Lower lobe of right lung (tissue), 2 donors: ENCODE data around the gene SIAH3. TPM values are rescaled to one million over a fixed set of nuclear protein-coding genes. Genes with fewer than 3 reads are reported as not detected.
"Not testable (repeated sequence)": the region's sequence is repeated elsewhere in the genome, so short reads cannot be mapped to it uniquely, and the experiment has no call there.

Source experiments
- ATAC-seq, 2 donors: fragments of 200-7000 bp; cut with Tn5 transposase; one replicate each; pipeline ENCODE4 v1.9.1; 2020 to 2022; ENCODE audit warnings: mild to moderate bottlenecking in 2 of 2, moderate library complexity in 2 of 2
- DNase-seq: peaks from one replicate; pipeline ENCODE4 v3.0.0-alpha.2; 2020
- H3K27ac ChIP-seq: fragments of 200-600 bp; one replicate; pipeline ENCODE4 v1.8.0; 2022
- H3K27me3 ChIP-seq: fragments of 200-600 bp; one replicate; pipeline ENCODE4 v1.8.0; 2022; ENCODE audit warnings: low read depth
- H3K36me3 ChIP-seq: fragments of 200-600 bp; one replicate; pipeline ENCODE4 v1.8.0; 2022; ENCODE audit warnings: mild to moderate bottlenecking
- H3K4me1 ChIP-seq: fragments of 200-600 bp; one replicate; pipeline ENCODE4 v1.8.0; 2022
- H3K4me3 ChIP-seq: fragments of 200-600 bp; one replicate; pipeline ENCODE4 v1.8.0; 2022; ENCODE audit warnings: mild to moderate bottlenecking
- H3K9me3 ChIP-seq: fragments of 200-600 bp; one replicate; pipeline ENCODE4 v1.8.0; 2022
- intact Hi-C: fragments of 100-400 bp; cut with DNase I; formaldehyde crosslinking; loops from one replicate; pipeline ENCODE4 v1.11.0; 2022
- total RNA-seq: library from RNA; stranded (reverse); fragmentation: NEBNext Ultra II Directional; extraction: Animal tissue kit (Norgen Biotek cat#: 25700); gene quantifications from one replicate; pipeline ENCODE4 v1.2.1, GENCODE V29; 2021
- TF ChIP-seq, protein P1 (sequence below): fragments of 200-600 bp; IDR thresholded peaks from one replicate; pipeline ENCODE4 v1.8.0; 2022; ENCODE audit warnings: antibody characterized with exemption, mild to moderate bottlenecking
- donor health status: DM: no; HTN: yes; CAD: no; lungs with severe emphysema.

Gene SIAH3
- total RNA-seq, 1 donor from 2014 or later = 0.06 TPM

DNA sequence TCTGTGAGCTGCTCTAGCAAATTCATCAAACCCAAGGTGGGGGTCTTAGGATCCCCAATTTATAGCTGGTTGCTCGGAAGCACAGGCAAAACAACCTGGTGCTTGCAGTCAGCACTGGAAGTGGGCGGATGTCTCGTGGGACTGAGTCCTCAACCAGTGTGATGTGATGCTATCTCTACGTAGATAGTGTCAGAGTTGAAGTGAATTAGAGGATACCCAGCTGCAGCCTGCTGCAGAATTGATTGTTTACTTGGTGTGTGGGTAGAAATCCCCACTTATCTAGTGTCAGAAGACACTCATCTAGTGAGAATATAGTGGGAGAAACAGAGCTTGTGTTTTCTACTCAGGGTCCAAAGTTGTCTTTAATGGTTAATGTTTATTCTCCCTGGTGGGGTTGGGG lies 86.1 kb downstream of the SIAH3 start:
- Histone ChIP-seq H3K27me3 (no peaks in the 10 kb centered on the region), H3K27ac (no peak overlapping the region), H3K36me3 (no peaks in the 10 kb centered on the region), H3K4me3 (no peak overlapping the region), H3K9me3 (no peaks in the 10 kb centered on the region), H3K4me1 (no peaks in the 10 kb centered on the region)
- intact Hi-C loops = no loop called here
- ATAC-seq (no peak), DNase-seq (no peak)
- TF ChIP-seq, protein P1, sequence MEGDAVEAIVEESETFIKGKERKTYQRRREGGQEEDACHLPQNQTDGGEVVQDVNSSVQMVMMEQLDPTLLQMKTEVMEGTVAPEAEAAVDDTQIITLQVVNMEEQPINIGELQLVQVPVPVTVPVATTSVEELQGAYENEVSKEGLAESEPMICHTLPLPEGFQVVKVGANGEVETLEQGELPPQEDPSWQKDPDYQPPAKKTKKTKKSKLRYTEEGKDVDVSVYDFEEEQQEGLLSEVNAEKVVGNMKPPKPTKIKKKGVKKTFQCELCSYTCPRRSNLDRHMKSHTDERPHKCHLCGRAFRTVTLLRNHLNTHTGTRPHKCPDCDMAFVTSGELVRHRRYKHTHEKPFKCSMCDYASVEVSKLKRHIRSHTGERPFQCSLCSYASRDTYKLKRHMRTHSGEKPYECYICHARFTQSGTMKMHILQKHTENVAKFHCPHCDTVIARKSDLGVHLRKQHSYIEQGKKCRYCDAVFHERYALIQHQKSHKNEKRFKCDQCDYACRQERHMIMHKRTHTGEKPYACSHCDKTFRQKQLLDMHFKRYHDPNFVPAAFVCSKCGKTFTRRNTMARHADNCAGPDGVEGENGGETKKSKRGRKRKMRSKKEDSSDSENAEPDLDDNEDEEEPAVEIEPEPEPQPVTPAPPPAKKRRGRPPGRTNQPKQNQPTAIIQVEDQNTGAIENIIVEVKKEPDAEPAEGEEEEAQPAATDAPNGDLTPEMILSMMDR = no peak

DNA sequence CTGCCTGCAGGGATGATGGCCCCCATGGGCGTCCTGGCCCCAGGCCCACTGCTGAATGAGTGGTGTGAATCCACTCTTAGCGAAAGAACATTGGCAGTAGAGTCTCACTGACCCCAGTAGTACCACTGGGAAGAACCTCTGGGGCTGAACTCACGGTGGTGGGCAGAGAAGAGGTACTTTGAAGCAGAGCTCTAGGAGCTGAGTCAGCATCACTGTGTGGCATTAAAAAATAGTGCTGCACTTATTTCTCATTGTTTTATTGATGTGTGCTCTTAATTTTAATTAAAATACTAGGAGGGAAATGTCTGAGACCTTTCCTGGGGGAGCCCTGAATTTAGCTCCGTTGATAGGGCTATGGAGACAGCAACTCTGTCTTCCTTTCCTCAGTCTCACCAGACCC lies 88.1 kb downstream of the SIAH3 start:
- Histone ChIP-seq H3K9me3 (peaks cover 2% of the 10 kb centered on the region), H3K36me3 (no peaks in the 10 kb centered on the region), H3K27me3 (no peaks in the 10 kb centered on the region), H3K4me3 (no peak overlapping the region), H3K4me1 (no peaks in the 10 kb centered on the region), H3K27ac (no peak overlapping the region)
- TF ChIP-seq, protein P1 = no peak
- DNase-seq = no peak
- intact Hi-C loops = no loop called here
- ATAC-seq = no peak

DNA sequence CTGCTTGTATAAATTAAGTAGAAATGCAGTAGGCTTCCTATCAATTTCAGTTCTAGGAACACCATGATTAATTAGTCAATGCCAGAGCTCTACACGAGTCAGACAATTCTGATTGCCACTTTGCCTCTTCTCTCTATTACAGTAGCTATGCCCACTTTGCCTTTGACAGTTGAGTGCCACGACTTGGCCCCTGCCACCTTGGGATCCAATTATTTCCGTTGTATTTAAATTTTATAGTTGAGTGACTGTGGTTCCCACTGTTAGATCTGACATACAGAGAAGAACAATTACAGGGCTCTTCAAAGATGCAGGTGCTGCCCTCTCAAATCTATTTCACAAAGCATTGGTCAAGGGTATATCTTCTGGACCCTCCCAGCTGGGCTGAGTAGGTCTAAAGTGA lies 94.0 kb downstream of the SIAH3 start:
- H3K27ac ChIP-seq, H3K4me3 ChIP-seq, ATAC-seq, H3K36me3 ChIP-seq, DNase-seq, H3K27me3 ChIP-seq, intact Hi-C loops, H3K4me1 ChIP-seq: not testable (repeated sequence)
- peaks cover 15% of the 10 kb centered on the region for H3K9me3 ChIP-seq

DNA sequence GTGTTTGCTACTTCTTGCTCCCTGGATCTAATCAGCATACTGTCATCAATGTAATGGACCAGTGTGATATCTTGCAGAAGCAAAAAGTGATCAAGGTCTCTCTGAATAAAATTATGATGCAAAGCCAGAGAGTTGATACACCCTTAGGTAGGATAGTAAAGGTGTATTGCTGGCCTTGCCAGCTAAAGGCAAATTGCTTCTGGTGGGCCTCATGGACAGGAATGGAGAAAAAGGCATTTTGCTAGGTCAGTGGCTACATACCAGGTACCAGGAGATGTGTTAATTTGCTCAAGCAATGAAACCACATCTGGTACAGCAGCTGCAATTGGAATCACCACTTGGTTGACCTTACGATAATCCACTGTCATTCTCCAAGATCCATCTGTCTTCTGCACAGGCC lies 95.1 kb downstream of the SIAH3 start:
- H3K36me3 ChIP-seq, DNase-seq, intact Hi-C loops, H3K27me3 ChIP-seq, H3K27ac ChIP-seq, ATAC-seq, H3K4me3 ChIP-seq, H3K4me1 ChIP-seq: not testable (repeated sequence)
- H3K9me3 ChIP-seq = peaks cover 15% of the 10 kb centered on the region

DNA sequence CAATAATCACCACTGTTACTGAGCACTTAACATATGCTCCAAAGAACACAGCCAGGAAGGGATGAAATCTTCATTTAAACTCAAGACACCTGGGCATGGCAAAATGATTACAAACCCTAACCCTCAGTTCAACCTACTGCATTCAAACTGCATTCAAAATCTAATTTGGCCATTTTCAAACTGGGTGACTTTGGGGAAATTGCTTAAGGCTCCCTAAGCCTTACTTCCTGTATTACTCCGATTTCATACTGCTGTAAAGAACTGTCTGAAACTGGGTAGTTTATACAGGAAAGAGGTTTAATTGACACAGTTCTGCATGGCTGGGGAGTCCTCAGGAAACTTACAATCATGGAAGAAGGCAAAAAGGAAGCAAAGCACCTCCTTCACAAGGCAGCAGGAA lies 99.0 kb downstream of the SIAH3 start:
- intact Hi-C loops = no loop called here

DNA sequence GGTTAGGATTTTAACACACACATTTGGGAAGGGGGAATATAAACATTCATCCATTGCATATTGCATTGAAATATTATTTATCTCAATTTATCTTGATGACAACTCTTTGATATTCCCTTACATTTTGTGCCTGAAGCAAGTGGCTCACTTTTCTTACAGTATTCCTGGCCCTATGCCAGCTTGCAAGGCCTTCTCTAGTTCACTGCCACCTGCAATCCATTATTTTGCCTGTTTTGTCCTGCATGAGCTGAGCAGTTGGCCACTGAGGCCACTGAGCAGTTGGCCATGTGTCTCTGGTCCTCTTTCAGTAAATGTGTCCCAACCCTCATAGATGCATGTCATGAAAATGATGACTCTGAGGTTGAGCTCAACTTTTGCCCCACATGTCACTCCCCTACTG lies 99.7 kb downstream of the SIAH3 start:
- intact Hi-C loops = no loop called here
- TF ChIP-seq, protein P1 = no peak
- H3K36me3 ChIP-seq = no peaks in the 10 kb centered on the region

More for the DNA sequence above, 99.0 kb downstream of the SIAH3 start:
- Histone ChIP-seq H3K27ac (no peak overlapping the region), H3K9me3 (peaks cover 5% of the 10 kb centered on the region), H3K36me3 (no peaks in the 10 kb centered on the region), H3K27me3 (no peaks in the 10 kb centered on the region), H3K4me3 (no peak overlapping the region), H3K4me1 (no peaks in the 10 kb centered on the region)
- ATAC-seq = no peak
- TF ChIP-seq, protein P1 = no peak
- no peak for DNase-seq

DNA sequence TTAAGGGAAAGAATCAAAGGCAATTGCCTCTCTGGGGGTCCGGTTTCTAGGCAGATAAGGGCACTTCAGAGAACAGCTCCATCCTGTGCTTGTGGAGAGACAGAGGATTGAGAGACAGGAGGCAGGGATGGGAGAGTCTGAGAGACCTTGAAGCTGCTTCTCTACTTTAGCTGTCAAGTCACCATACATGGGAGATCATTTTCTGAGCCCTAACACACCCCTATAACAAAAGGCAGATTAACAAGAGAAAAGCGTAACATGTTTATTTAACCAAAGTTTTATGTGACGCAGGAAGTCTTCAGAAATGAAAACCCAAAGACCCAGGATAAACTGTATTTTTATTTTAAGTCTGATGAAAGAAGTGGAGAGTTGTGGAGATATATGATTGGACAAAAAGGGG lies 101.0 kb downstream of the SIAH3 start:
- Histone ChIP-seq H3K27ac (no peak overlapping the region), H3K9me3 (no peaks in the 10 kb centered on the region), H3K27me3 (no peaks in the 10 kb centered on the region), H3K4me3 (no peak overlapping the region), H3K4me1 (no peaks in the 10 kb centered on the region), H3K36me3 (no peaks in the 10 kb centered on the region)
- DNase-seq = no peak
- intact Hi-C loops = no loop called here
- ATAC-seq = no peak
- TF ChIP-seq, protein P1 = no peak

More for the DNA sequence above, 99.7 kb downstream of the SIAH3 start:
- DNase-seq (no peak), ATAC-seq (no peak)
- Histone ChIP-seq H3K4me1 (no peaks in the 10 kb centered on the region), H3K27me3 (no peaks in the 10 kb centered on the region), H3K27ac (no peak overlapping the region), H3K4me3 (no peak overlapping the region), H3K9me3 (no peaks in the 10 kb centered on the region)
